IMR-90 (cell line): ENCODE data around the gene CXADR. TPM values are rescaled to one million over a fixed set of nuclear protein-coding genes. Genes with fewer than 3 reads are reported as not detected.

Experiments used
- ATAC-seq: fragments of 200-7000 bp; cut with Tn5 transposase; 2 replicates; pipeline ENCODE4 v1.9.1; 2020; ENCODE audit warnings: low read depth, mild to moderate bottlenecking, moderate library complexity
- BruUV-seq: library from RNA; stranded (reverse); fragments of 400-500 nt; replicated peaks from 2 replicates; lab custom pipeline; 2021; lab: Mats Ljungman, UMichigan
- CTCF ChIA-PET: fragments of 300-600 bp; formaldehyde crosslinking; extraction: SDS; loops from one replicate; lab custom pipeline; 2021; ENCODE audit warnings: antibody characterized with exemption; lab: Yijun Ruan, JAX
- POLR2A ChIA-PET: fragments of 300-600 bp; sonication (Branson Sonifier 250); formaldehyde crosslinking; loops from one replicate; lab custom pipeline; 2022; ENCODE audit warnings: antibody characterized with exemption; ENCODE audit not compliant: unreplicated experiment; lab: Charles Lee
- DNase-seq: peaks from one replicate; pipeline ENCODE4 v3.0.0; 2013
- H2AFZ ChIP-seq: replicated peaks from 2 replicates; pipeline ENCODE3; 2013; ENCODE audit warnings: low read length, mild to moderate bottlenecking; ENCODE audit not compliant: poor library complexity
- H2AK5ac ChIP-seq: 2 replicates; pipeline ENCODE4 v1.6.1; 2013; ENCODE audit warnings: low read depth, low read length, inconsistent platforms
- H2AK9ac ChIP-seq: replicated peaks from 2 replicates; pipeline ENCODE3; 2013; ENCODE audit warnings: mild to moderate bottlenecking, low read depth, low read length, moderate library complexity; ENCODE audit not compliant: poor library complexity
- H2BK120ac ChIP-seq: 2 replicates; pipeline ENCODE4 v1.6.1; 2013; ENCODE audit warnings: low read depth, low read length, inconsistent platforms
- H2BK15ac ChIP-seq: 3 replicates; pipeline ENCODE4 v1.6.1; 2013; ENCODE audit warnings: low read depth, low read length, inconsistent platforms
- H2BK20ac ChIP-seq: 2 replicates; pipeline ENCODE4 v1.6.1; 2013; ENCODE audit warnings: low read depth, mild to moderate bottlenecking, inconsistent platforms, low read length, moderate library complexity
- H2BK5ac ChIP-seq: 2 replicates; pipeline ENCODE4 v1.6.1; 2013; ENCODE audit warnings: mild to moderate bottlenecking, low read depth, low read length, inconsistent platforms; ENCODE audit not compliant: poor library complexity, severe bottlenecking
- H3K14ac ChIP-seq: replicated peaks from 2 replicates; pipeline ENCODE4 v1.6.1; 2013; ENCODE audit warnings: low read depth, low read length, inconsistent platforms
- H3K18ac ChIP-seq: 2 replicates; pipeline ENCODE4 v1.6.1; 2013; ENCODE audit warnings: low read depth, low read length, control low read depth
- H3K23ac ChIP-seq: 2 replicates; pipeline ENCODE4 v1.6.1; 2013; ENCODE audit warnings: low read depth, low read length, inconsistent platforms
- H3K27ac ChIP-seq: 2 replicates; pipeline ENCODE4 v1.5.1; 2013; ENCODE audit warnings: mild to moderate bottlenecking, control low read depth, low read length; ENCODE audit not compliant: insufficient read depth
- H3K27me3 ChIP-seq: 2 replicates; pipeline ENCODE4 v1.6.1; 2013; ENCODE audit warnings: low read length; ENCODE audit not compliant: control insufficient read depth, insufficient read depth
- H3K36me3 ChIP-seq: 2 replicates; pipeline ENCODE4 v1.6.1; 2013; ENCODE audit warnings: low read length, mixed read lengths; ENCODE audit not compliant: control insufficient read depth, insufficient read depth
- H3K4ac ChIP-seq: 2 replicates; pipeline ENCODE4 v1.6.1; 2013; ENCODE audit warnings: low read depth, low read length, inconsistent platforms
- H3K4me1 ChIP-seq: 2 replicates; pipeline ENCODE4 v1.6.1; 2013; ENCODE audit warnings: low read length, mixed read lengths; ENCODE audit not compliant: control insufficient read depth, insufficient read depth
- H3K4me2 ChIP-seq: 2 replicates; pipeline ENCODE4 v1.6.1; 2013; ENCODE audit warnings: low read depth, mild to moderate bottlenecking, control low read depth, low read length, moderate library complexity
- H3K4me3 ChIP-seq: 2 replicates; pipeline ENCODE4 v1.5.1; 2013; ENCODE audit warnings: low read depth, mild to moderate bottlenecking, control low read depth, low read length, moderate library complexity; ENCODE audit not compliant: insufficient read depth
- H3K56ac ChIP-seq: 2 replicates; pipeline ENCODE4 v1.6.1; 2013; ENCODE audit warnings: low read length, inconsistent platforms; ENCODE audit not compliant: insufficient read depth; ENCODE audit errors: extremely low read depth
- H3K79me1 ChIP-seq, 2 experiments: 2 replicates each; pipeline ENCODE4 v1.6.1; 2013; ENCODE audit warnings: low read length in 2 of 2, inconsistent platforms in 1 of 2, low read depth in 1 of 2
- H3K9ac ChIP-seq: 2 replicates; pipeline ENCODE4 v1.6.1; 2013; ENCODE audit warnings: low read depth, low read length, control low read depth
- H3K9me1 ChIP-seq: 2 replicates; pipeline ENCODE4 v1.6.1; 2013; ENCODE audit warnings: low read length, inconsistent platforms; ENCODE audit not compliant: insufficient read depth
- H3K9me3 ChIP-seq: 2 replicates; pipeline ENCODE4 v1.6.1; 2013; ENCODE audit warnings: low read length; ENCODE audit not compliant: control insufficient read depth, insufficient read depth
- H4K20me1 ChIP-seq: 2 replicates; pipeline ENCODE4 v1.6.1; 2013; ENCODE audit warnings: low read length, inconsistent platforms; ENCODE audit not compliant: insufficient read depth
- H4K5ac ChIP-seq: 2 replicates; pipeline ENCODE4 v1.6.1; 2013; ENCODE audit warnings: mild to moderate bottlenecking, low read depth, low read length, control low read depth
- H4K8ac ChIP-seq, 2 experiments: 2 replicates each; pipeline ENCODE4 v1.6.1; 2013; ENCODE audit warnings: low read depth in 2 of 2, low read length in 2 of 2, control low read depth in 1 of 2, inconsistent platforms in 1 of 2
- H4K91ac ChIP-seq: 2 replicates; pipeline ENCODE4 v1.6.1; 2013; ENCODE audit warnings: low read depth, low read length, inconsistent platforms; ENCODE audit not compliant: insufficient read depth
- BHLHE40 ChIP-seq: fragments of 150-350 bp; IDR thresholded peaks from 2 replicates; pipeline ENCODE4 v1.6.1; 2016; ENCODE audit warnings: mild to moderate bottlenecking, low read depth, low read length
- CEBPB ChIP-seq: IDR thresholded peaks from 2 replicates; pipeline ENCODE4 v1.6.1; 2012; ENCODE audit warnings: low read depth, low read length, improper control_type of control experiment
- CHD1 ChIP-seq: IDR thresholded peaks from 2 replicates; pipeline ENCODE4 v1.6.1; 2012; ENCODE audit warnings: low read depth, low read length, improper control_type of control experiment
- CTCF ChIP-seq: conservative IDR thresholded peaks from 2 replicates; pipeline ENCODE4 v1.5.1; 2012; ENCODE audit warnings: mild to moderate bottlenecking, low read depth, low read length, improper control_type of control experiment
- ELK1 ChIP-seq: fragments of 150-350 bp; IDR thresholded peaks from 2 replicates; pipeline ENCODE4 v1.6.1; 2016; ENCODE audit warnings: low read depth, mild to moderate bottlenecking, low read length, moderate library complexity, borderline replicate concordance
- FOS ChIP-seq: fragments of 150-350 bp; IDR thresholded peaks from 2 replicates; pipeline ENCODE4 v1.6.1; 2016; ENCODE audit warnings: low read depth, low read length
- MAFK ChIP-seq: IDR thresholded peaks from 2 replicates; pipeline ENCODE4 v1.6.1; 2012; ENCODE audit warnings: low read depth, low read length, improper control_type of control experiment
- MAZ ChIP-seq: IDR thresholded peaks from 2 replicates; pipeline ENCODE4 v1.6.1; 2012; ENCODE audit warnings: low read depth, mild to moderate bottlenecking, low read length, improper control_type of control experiment, moderate library complexity, borderline replicate concordance
- MXI1 ChIP-seq: IDR thresholded peaks from 2 replicates; pipeline ENCODE4 v1.6.1; 2012; ENCODE audit warnings: low read depth, mild to moderate bottlenecking, low read length, moderate library complexity, borderline replicate concordance
- NFE2L2 ChIP-seq: fragments of 150-350 bp; IDR thresholded peaks from 2 replicates; pipeline ENCODE4 v1.6.1; 2016; ENCODE audit warnings: low read depth, mild to moderate bottlenecking, low read length
- POLR2A ChIP-seq: IDR thresholded peaks from 2 replicates; pipeline ENCODE4 v1.6.1; 2012; ENCODE audit warnings: mild to moderate bottlenecking, low read depth, low read length
- RAD21 ChIP-seq: IDR thresholded peaks from 2 replicates; pipeline ENCODE4 v1.6.1; 2012; ENCODE audit warnings: low read length, improper control_type of control experiment
- RCOR1 ChIP-seq: IDR thresholded peaks from 2 replicates; pipeline ENCODE4 v1.6.1; 2012; ENCODE audit warnings: mild to moderate bottlenecking, low read length, improper control_type of control experiment; ENCODE audit not compliant: insufficient replicate concordance
- RFX5 ChIP-seq: IDR thresholded peaks from 2 replicates; pipeline ENCODE4 v1.8.0; 2012; ENCODE audit warnings: low read depth, mild to moderate bottlenecking, low read length, moderate library complexity
- SMC3 ChIP-seq: fragments of 150-350 bp; IDR thresholded peaks from 2 replicates; pipeline ENCODE4 v1.6.1; 2016; ENCODE audit warnings: low read depth, mild to moderate bottlenecking, antibody characterized with exemption, low read length, moderate library complexity
- USF2 ChIP-seq: fragments of 150-350 bp; IDR thresholded peaks from 2 replicates; pipeline ENCODE4 v1.6.1; 2017; ENCODE audit warnings: mild to moderate bottlenecking, antibody characterized with exemption, low read length, low read depth
- WGBS, 2 experiments: methylation state at CpG; one replicate each; pipeline versions ENCODE4 v1.1.5 to v1.1.7; 2013; ENCODE audit warnings: missing lambda C conversion rate in 2 of 2; ENCODE audit not compliant: insufficient read length in 1 of 2; ENCODE audit errors: extremely low coverage in 2 of 2; 5-methylcytosine and 5-hydroxymethylcytosine counted together
- dilution Hi-C: fragments of 300-500 bp; cut with HindIII; formaldehyde crosslinking; loops from one replicate; pipeline ENCODE4 v1.14.3; 2018; ENCODE audit warnings: low sequenced_read_pairs; ENCODE audit not compliant: unreplicated experiment
- in situ Hi-C: fragments of 300-500 bp; cut with MboI; formaldehyde crosslinking; loops from 3 replicates; pipeline ENCODE4 v1.14.3; 2019; ENCODE audit warnings: low sequenced_read_pairs, inconsistent platforms, mixed read lengths
- intact Hi-C: fragments of 100-400 bp; cut with micrococcal nuclease; formaldehyde crosslinking; loops from 2 replicates; pipeline ENCODE4 v1.10.0; 2022
- polyA plus RNA-seq, 3 experiments: library from polyadenylated mRNA; depleted of rRNA; stranded (reverse); fragments of >200 nt; gene quantifications; 2 replicates each; pipeline ENCODE4 v1.2.3, GENCODE V29; 2012; ENCODE audit warnings: low replicate concordance in 1 of 3
- total RNA-seq: library from RNA; depleted of rRNA; stranded (reverse); fragments of >200 nt; gene quantifications from 2 replicates; pipeline ENCODE4 v1.2.3, GENCODE V29; 2012

CXADR gene
- total and polyA plus RNA-seq, 2 of the 4 experiments (the other 2 are of a cell fraction): 0.21 to 1.1 TPM

DNA sequence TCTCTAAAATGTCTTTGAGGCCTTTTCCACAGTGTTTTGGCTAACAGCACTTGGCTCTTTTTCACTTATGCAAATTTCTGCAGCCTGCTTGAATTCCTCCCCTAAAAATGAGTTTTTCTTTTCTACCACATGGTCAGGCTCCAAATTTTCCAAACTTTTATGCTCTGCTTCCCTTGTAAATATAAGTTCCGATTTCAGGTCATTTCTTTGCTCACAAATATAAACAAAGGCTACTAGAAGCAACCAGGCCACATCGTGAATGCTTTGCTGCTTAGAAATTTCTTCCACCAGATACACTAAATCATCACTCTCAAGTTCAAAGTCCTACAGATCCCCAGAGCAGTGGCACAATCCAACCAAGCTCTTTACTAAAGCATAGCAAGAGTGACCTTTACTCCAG, 128.0 kb downstream of the CXADR start:
- Histone ChIP-seq H4K20me1 (no peaks in the 10 kb centered on the region), H3K14ac (no peak overlapping the region), H3K79me1 (no peaks in the 10 kb centered on the region), H3K4me3 (no peak overlapping the region), H2BK5ac (no peak overlapping the region), H2BK15ac (no peak overlapping the region), H3K36me3 (no peaks in the 10 kb centered on the region), H2AFZ (no peak overlapping the region), H3K4me1 (no peaks in the 10 kb centered on the region), H3K18ac (no peak overlapping the region), H2AK5ac (no peak overlapping the region), H3K4me2 (no peak overlapping the region), H3K56ac (no peak overlapping the region), H2AK9ac (no peak overlapping the region), H3K27ac (no peak overlapping the region), H3K4ac (no peak overlapping the region), H4K5ac (no peak overlapping the region), H3K9me3 (no peaks in the 10 kb centered on the region), H4K8ac (no peak overlapping the region), H2BK120ac (no peak overlapping the region), H3K23ac (no peak overlapping the region), H2BK20ac (no peak overlapping the region), H3K9ac (no peak overlapping the region), H3K9me1 (no peaks in the 10 kb centered on the region), H3K27me3 (no peaks in the 10 kb centered on the region), H4K91ac (no peak overlapping the region)
- ChIA-PET CTCF (no interaction called here), POLR2A (no interaction called here)
- WGBS, 2 experiments: 30% methylated on average over 2 of the region's 2 CpGs; no CpG with 5 or more reads in 1 of the 2 experiments
- dilution Hi-C loops: no loop called here
- BruUV-seq: no TSS peak
- DNase-seq (no peak), ATAC-seq (no peak)
- TF ChIP-seq MXI1: no peak
- TF ChIP-seq RCOR1: no peak
- TF ChIP-seq MAFK: no peak
- no peak for TF ChIP-seq SMC3
- no peak for TF ChIP-seq RFX5
- TF ChIP-seq MAZ: no peak
- no peak for TF ChIP-seq FOS
- TF ChIP-seq RAD21: no peak
- TF ChIP-seq CHD1: no peak
- no peak for TF ChIP-seq USF2
- TF ChIP-seq ELK1: no peak
- no peak for TF ChIP-seq CEBPB
- no peak for TF ChIP-seq CTCF
- TF ChIP-seq BHLHE40: no peak
- no peak for TF ChIP-seq POLR2A
- no peak for TF ChIP-seq NFE2L2
- in situ Hi-C loops: no loop called here
- intact Hi-C loops: no loop called here
